Measurements from ENCODE around the gene TMEM63C. TPM values are rescaled to one million over a fixed set of nuclear protein-coding genes. Genes with fewer than 3 reads are reported as not detected.

TMEM63C gene
- total and polyA plus RNA-seq, 4 experiments from 2014 or later = 0.36 to 1.7 TPM; not detected in 2

GRCh38 chr14:77148510-77149231 is 32.9 kb upstream of the TMEM63C start:
- Histone ChIP-seq H3K27me3 (ENCODE audit: insufficient read depth, low read length) (peaks cover 17% of the 10 kb centered on the region), H3K4me3 (ENCODE audit: low read length in 2 of 2) (no peak overlapping the region), H3K4me1 (ENCODE audit: insufficient read depth, low read length) (no peaks in the 10 kb centered on the region), H3K36me3 (ENCODE audit: insufficient read depth, low read length) (no peaks in the 10 kb centered on the region), H3K27ac (ENCODE audit: low read depth, low read length) (no peak overlapping the region), H3K9me3 (ENCODE audit: control insufficient read depth in 1 of 2, low read length in 2 of 2) (no peaks in the 10 kb centered on the region)
- ChIA-PET CTCF (ENCODE audit: partially characterized antibody) (interaction anchor here (0.6 to 5.6 kb wide), 5 partner anchors 23 to 555 kb away, joined by 3 to 70 read pairs (median 3); no protein-coding TSS in a partner anchor), POLR2A (ENCODE audit: partially characterized antibody) (no interaction called here)
- peaks cover 0 to under 1% (median 0%) of the 10 kb centered on the region in 8 donors for H3K9me3 Mint-ChIP-seq
- no peaks in the 10 kb centered on the region for H3K36me3 Mint-ChIP-seq
- intact Hi-C loops (cut with micrococcal nuclease) = no loop called here
- H3K4me1 Mint-ChIP-seq = no peaks in the 10 kb centered on the region
- no peak for DNase-seq
- H3K4me3 Mint-ChIP-seq = no peak overlapping the region
- peak overlapping the region in 1 of 7 donors; percentile 45 for H3K27ac Mint-ChIP-seq
- peaks cover 25 to 52% of the 10 kb centered on the region in 2 donors for H3K27me3 Mint-ChIP-seq

GRCh38 chr14:77151245-77151644 is 30.4 kb upstream of the TMEM63C start:
- Histone ChIP-seq H3K4me1 (ENCODE audit: insufficient read depth, low read length) (no peaks in the 10 kb centered on the region), H3K36me3 (ENCODE audit: insufficient read depth, low read length) (no peaks in the 10 kb centered on the region), H3K9me3 (ENCODE audit: control insufficient read depth in 1 of 2, low read length in 2 of 2) (no peaks in the 10 kb centered on the region), H3K27ac (ENCODE audit: low read depth, low read length) (no peak overlapping the region), H3K4me3 (ENCODE audit: low read length in 2 of 2) (no peak overlapping the region), H3K27me3 (ENCODE audit: insufficient read depth, low read length) (no peaks in the 10 kb centered on the region)
- H3K4me1 Mint-ChIP-seq = no peaks in the 10 kb centered on the region
- ChIA-PET CTCF (ENCODE audit: partially characterized antibody) (interaction anchor here (1.0 to 5.6 kb wide), 7 partner anchors 8 to 173 kb away, joined by 3 to 70 read pairs (median 4); no protein-coding TSS in a partner anchor), POLR2A (ENCODE audit: partially characterized antibody) (no interaction called here)
- no peaks in the 10 kb centered on the region for H3K36me3 Mint-ChIP-seq
- intact Hi-C loops (cut with micrococcal nuclease) = no loop called here
- H3K27me3 Mint-ChIP-seq = peaks cover 17 to 52% of the 10 kb centered on the region in 2 donors
- H3K27ac Mint-ChIP-seq = no peak overlapping the region
- no peak for DNase-seq
- no peak overlapping the region for H3K4me3 Mint-ChIP-seq
- peaks cover 0 to 3% (median 0%) of the 10 kb centered on the region in 8 donors for H3K9me3 Mint-ChIP-seq

DNA sequence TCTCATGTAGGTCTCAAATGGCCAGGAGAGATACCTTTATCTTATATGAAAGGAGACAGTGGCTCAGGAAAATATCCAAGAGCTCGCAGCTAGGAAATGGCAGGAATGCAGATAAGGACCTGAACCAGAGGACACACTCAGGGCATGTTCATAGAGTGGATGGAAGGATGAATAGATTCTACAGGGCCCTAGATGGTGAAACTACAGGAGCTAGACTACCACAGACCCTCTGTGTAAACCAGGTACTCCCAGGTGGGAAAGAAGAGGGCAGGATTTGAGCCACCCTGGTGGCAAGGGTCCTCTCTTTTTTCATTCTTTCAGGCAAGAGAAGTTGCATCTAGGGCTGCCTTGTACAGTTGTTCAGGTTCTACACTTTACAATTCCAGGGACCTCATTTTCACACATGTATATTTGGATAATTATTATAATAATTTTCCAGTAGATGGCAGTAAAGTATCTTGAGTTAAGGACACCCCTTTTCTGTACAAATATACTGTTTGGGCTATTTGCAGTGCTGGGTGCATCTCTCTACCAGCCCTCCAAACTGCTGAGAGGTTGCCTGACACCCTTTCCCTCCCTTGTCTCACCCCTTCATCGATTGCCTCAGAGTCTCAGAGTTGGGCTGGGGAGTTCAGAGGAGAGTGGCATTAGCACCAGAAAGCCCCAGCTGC is 29.5 kb upstream of the TMEM63C start:
- no peaks in the 10 kb centered on the region for H3K9me3 ChIP-seq (ENCODE audit: control insufficient read depth in 1 of 2, low read length in 2 of 2)
- no peaks in the 10 kb centered on the region for H3K4me1 ChIP-seq (ENCODE audit: insufficient read depth, low read length)
- no peaks in the 10 kb centered on the region for H3K36me3 ChIP-seq (ENCODE audit: insufficient read depth, low read length)
- Mint-ChIP-seq H3K36me3 (no peaks in the 10 kb centered on the region), H3K4me3 (no peak overlapping the region), H3K9me3 (peaks cover 0 to 3% (median 0%) of the 10 kb centered on the region in 8 donors), H3K4me1 (no peaks in the 10 kb centered on the region), H3K27me3 (peaks cover 13 to 48% of the 10 kb centered on the region in 2 donors), H3K27ac (no peak overlapping the region)
- intact Hi-C loops (cut with micrococcal nuclease) = loop anchor here (1.0 to 2.0 kb wide), 2 partner anchors 164 to 399 kb away; no protein-coding TSS in a partner anchor
- peak in 4 of 5 donors; percentile 11 to 29 (median 16) for DNase-seq
- ChIA-PET CTCF (ENCODE audit: partially characterized antibody) (interaction anchor here (1.0 to 5.6 kb wide), 6 partner anchors 9 to 172 kb away, joined by 3 to 70 read pairs (median 4); no protein-coding TSS in a partner anchor), POLR2A (ENCODE audit: partially characterized antibody) (no interaction called here)
- H3K27ac ChIP-seq (ENCODE audit: low read depth, low read length) = no peak overlapping the region
- no peak overlapping the region for H3K4me3 ChIP-seq (ENCODE audit: low read length in 2 of 2)
- no peaks in the 10 kb centered on the region for H3K27me3 ChIP-seq (ENCODE audit: insufficient read depth, low read length)

GRCh38 chr14:77153802-77154201 is 27.8 kb upstream of the TMEM63C start:
- DNase-seq = no peak
- no peaks in the 10 kb centered on the region for H3K4me1 ChIP-seq (ENCODE audit: insufficient read depth, low read length)
- H3K27me3 ChIP-seq (ENCODE audit: insufficient read depth, low read length) = no peaks in the 10 kb centered on the region
- no peak overlapping the region for H3K27ac ChIP-seq (ENCODE audit: low read depth, low read length)
- no peak overlapping the region for H3K4me3 ChIP-seq (ENCODE audit: low read length in 2 of 2)
- H3K4me3 Mint-ChIP-seq = no peak overlapping the region
- H3K36me3 ChIP-seq (ENCODE audit: insufficient read depth, low read length) = no peaks in the 10 kb centered on the region
- H3K9me3 ChIP-seq (ENCODE audit: control insufficient read depth in 1 of 2, low read length in 2 of 2) = no peaks in the 10 kb centered on the region
- H3K4me1 Mint-ChIP-seq = peaks cover 0 to 2% (median 0%) of the 10 kb centered on the region in 4 donors
- H3K27me3 Mint-ChIP-seq = peaks cover 15 to 54% of the 10 kb centered on the region in 2 donors
- H3K9me3 Mint-ChIP-seq = peaks cover 0 to 3% (median 0%) of the 10 kb centered on the region in 8 donors
- POLR2A ChIA-PET (ENCODE audit: partially characterized antibody) = no interaction called here
- intact Hi-C loops (cut with micrococcal nuclease) = loop anchor here (2.0 kb wide), 1 partner anchor 397 kb away; no protein-coding TSS in a partner anchor
- H3K36me3 Mint-ChIP-seq = no peaks in the 10 kb centered on the region
- no peak overlapping the region for H3K27ac Mint-ChIP-seq
- CTCF ChIA-PET (ENCODE audit: partially characterized antibody) = interaction anchor here (1.4 to 5.6 kb wide), 3 partner anchors 8 to 278 kb away, joined by 3 to 70 read pairs (median 3); no protein-coding TSS in a partner anchor

DNA sequence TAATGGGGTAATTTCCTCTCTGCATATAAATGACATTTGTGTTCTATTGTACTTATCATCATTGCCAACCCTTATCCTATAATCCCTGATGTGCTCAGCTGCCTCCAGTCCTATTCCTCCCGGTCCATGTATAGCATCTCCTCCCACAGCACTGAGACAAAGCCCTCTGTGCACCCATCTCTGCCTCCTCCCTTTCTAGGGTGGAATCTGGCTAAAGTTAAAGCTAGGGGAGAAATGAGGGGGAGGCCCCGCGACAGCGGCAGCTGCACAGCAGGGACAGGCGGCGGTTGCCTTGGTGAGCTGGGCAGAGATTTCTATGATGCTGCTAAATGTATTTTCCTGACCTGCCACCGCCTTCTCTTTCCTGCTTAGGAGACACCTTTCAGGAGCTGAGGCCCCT is 27.2 kb upstream of the TMEM63C start:
- Histone ChIP-seq H3K4me3 (ENCODE audit: low read length in 2 of 2) (no peak overlapping the region), H3K27me3 (ENCODE audit: insufficient read depth, low read length) (no peaks in the 10 kb centered on the region), H3K4me1 (ENCODE audit: insufficient read depth, low read length) (no peaks in the 10 kb centered on the region), H3K9me3 (ENCODE audit: control insufficient read depth in 1 of 2, low read length in 2 of 2) (no peaks in the 10 kb centered on the region), H3K27ac (ENCODE audit: low read depth, low read length) (no peak overlapping the region), H3K36me3 (ENCODE audit: insufficient read depth, low read length) (no peaks in the 10 kb centered on the region)
- intact Hi-C loops (cut with micrococcal nuclease) = no loop called here
- no peak for DNase-seq
- ChIA-PET CTCF (ENCODE audit: partially characterized antibody) (interaction anchor here (0.9 kb wide), 1 partner anchor 162 kb away, joined by 3 read pairs; no protein-coding TSS in a partner anchor), POLR2A (ENCODE audit: partially characterized antibody) (no interaction called here)
- Mint-ChIP-seq H3K36me3 (no peaks in the 10 kb centered on the region), H3K9me3 (peaks cover 0 to 3% (median 0%) of the 10 kb centered on the region in 8 donors), H3K27me3 (peaks cover 15 to 57% of the 10 kb centered on the region in 2 donors), H3K4me3 (no peak overlapping the region), H3K27ac (peak overlapping the region in 1 of 7 donors; percentile 6), H3K4me1 (peaks cover 0 to 2% (median 0%) of the 10 kb centered on the region in 4 donors)

DNA sequence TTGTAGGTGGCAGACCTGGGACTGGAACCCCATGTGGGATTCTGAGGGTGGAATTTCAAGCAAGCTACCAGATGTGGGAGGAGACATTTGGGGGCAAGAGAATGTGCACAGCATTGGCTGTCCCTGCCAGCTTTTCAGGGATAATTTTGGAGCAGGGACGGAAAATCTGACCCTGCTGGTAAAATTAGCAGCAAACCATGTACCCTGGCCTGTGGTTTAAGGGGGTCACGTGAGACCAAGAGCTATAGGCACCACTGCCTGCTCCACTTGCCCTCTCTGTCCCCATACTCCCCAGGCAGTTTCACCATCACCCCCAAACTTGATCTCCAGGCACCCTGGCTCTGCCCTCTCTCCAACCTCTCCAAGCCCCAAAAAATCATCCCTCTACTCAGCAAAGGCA is 26.5 kb upstream of the TMEM63C start:
- Mint-ChIP-seq H3K27ac (no peak overlapping the region), H3K4me1 (peaks cover 0 to 2% (median 0%) of the 10 kb centered on the region in 4 donors), H3K36me3 (no peaks in the 10 kb centered on the region), H3K27me3 (peaks cover 14 to 54% of the 10 kb centered on the region in 2 donors), H3K4me3 (no peak overlapping the region), H3K9me3 (peaks cover 0 to 3% (median 0%) of the 10 kb centered on the region in 8 donors)
- Histone ChIP-seq H3K4me1 (ENCODE audit: insufficient read depth, low read length) (no peaks in the 10 kb centered on the region), H3K27ac (ENCODE audit: low read depth, low read length) (no peak overlapping the region), H3K27me3 (ENCODE audit: insufficient read depth, low read length) (no peaks in the 10 kb centered on the region), H3K36me3 (ENCODE audit: insufficient read depth, low read length) (no peaks in the 10 kb centered on the region), H3K9me3 (ENCODE audit: control insufficient read depth in 1 of 2, low read length in 2 of 2) (no peaks in the 10 kb centered on the region), H3K4me3 (ENCODE audit: low read length in 2 of 2) (no peak overlapping the region)
- intact Hi-C loops (cut with micrococcal nuclease) = no loop called here
- CTCF ChIA-PET (ENCODE audit: partially characterized antibody) = interaction anchor here (0.9 to 1.3 kb wide), 2 partner anchors 159 to 161 kb away, joined by 3 read pairs; no protein-coding TSS in a partner anchor
- DNase-seq = no peak
- POLR2A ChIA-PET (ENCODE audit: partially characterized antibody) = interaction anchor here (0.6 kb wide), 1 partner anchor 16 kb away, joined by 3 read pairs; no protein-coding TSS in a partner anchor

DNA sequence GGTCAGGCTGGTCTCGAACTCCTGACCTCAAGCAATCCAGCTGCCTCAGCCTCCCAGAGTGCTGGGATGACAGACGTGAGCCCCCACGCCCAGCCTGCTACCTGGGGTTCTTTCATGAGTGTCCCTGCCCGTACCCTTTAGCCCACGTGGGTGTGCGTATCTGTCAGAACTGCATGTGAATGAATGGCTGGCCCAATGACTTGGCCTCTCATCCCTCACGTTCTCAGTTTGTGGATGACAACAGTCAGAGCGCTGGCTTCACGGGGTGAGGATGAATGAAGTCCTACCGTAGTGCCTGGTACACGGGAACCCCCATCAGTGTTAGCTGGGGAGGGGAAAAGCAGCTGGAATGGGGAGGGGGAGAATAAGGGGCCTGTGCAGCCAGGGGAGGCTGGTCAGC is 23.9 kb upstream of the TMEM63C start:
- Histone ChIP-seq H3K4me3 (ENCODE audit: low read length in 2 of 2) (no peak overlapping the region), H3K27ac (ENCODE audit: low read depth, low read length) (no peak overlapping the region), H3K36me3 (ENCODE audit: insufficient read depth, low read length) (no peaks in the 10 kb centered on the region), H3K4me1 (ENCODE audit: insufficient read depth, low read length) (no peaks in the 10 kb centered on the region), H3K27me3 (ENCODE audit: insufficient read depth, low read length) (no peaks in the 10 kb centered on the region), H3K9me3 (ENCODE audit: control insufficient read depth in 1 of 2, low read length in 2 of 2) (no peaks in the 10 kb centered on the region)
- Mint-ChIP-seq H3K36me3 (no peaks in the 10 kb centered on the region), H3K27ac (no peak overlapping the region), H3K27me3 (peaks cover 29 to 49% of the 10 kb centered on the region in 2 donors), H3K9me3 (peaks cover 0 to 3% (median 0%) of the 10 kb centered on the region in 8 donors), H3K4me1 (peaks cover 0 to 4% (median 0%) of the 10 kb centered on the region in 4 donors), H3K4me3 (no peak overlapping the region)
- POLR2A ChIA-PET (ENCODE audit: partially characterized antibody) = no interaction called here
- no peak for DNase-seq
- intact Hi-C loops (cut with micrococcal nuclease) = no loop called here
- CTCF ChIA-PET (ENCODE audit: partially characterized antibody) = interaction anchor here (0.7 kb wide), 1 partner anchor 484 kb away, joined by 3 read pairs; no protein-coding TSS in a partner anchor

Data from CD4-positive, alpha-beta memory T cell (primary cell).